A549 (cell line): ENCODE results near the gene ZBTB20. TPM values are rescaled to one million over a fixed set of nuclear protein-coding genes. Genes with fewer than 3 reads are reported as not detected.

Source experiments
- ATAC-seq, 2 experiments: fragments of 200-7000 bp in 1 of 2; fragments of >200 bp in 1 of 2; cut with Nextera tagmentation in 1 of 2; cut with Tn5 transposase in 1 of 2; 3 replicates each; pipeline versions ENCODE4 v1.8.0 to v1.9.1; 2018 to 2020; ENCODE audit warnings: mild to moderate bottlenecking in 1 of 2, moderate library complexity in 1 of 2
- CTCF ChIA-PET: fragments of 300-600 bp; sonication (Branson Sonifier 250); formaldehyde crosslinking; extraction: SDS; loops from one replicate; lab custom pipeline; 2021; ENCODE audit warnings: antibody characterized with exemption, inconsistent platforms; lab: Yijun Ruan, JAX
- POLR2A ChIA-PET: fragments of 350-600 bp; formaldehyde crosslinking; extraction: SDS; loops from one replicate; lab custom pipeline; 2021; ENCODE audit warnings: antibody characterized with exemption, inconsistent platforms; lab: Yijun Ruan, JAX
- DNase-seq, 2 experiments: peaks; one replicate each; pipeline versions ENCODE4 v3.0.0 to v3.0.0-alpha.2; 2011 to 2016; ENCODE audit warnings: low read depth in 1 of 2, low spot score in 1 of 2
- FAIRE-seq: peaks from 2 replicates; lab custom pipeline; 2011; peaks lifted over from hg19 to GRCh38; lab: Jason Lieb, UNC
- H3K27ac ChIP-seq, 2 experiments: fragments of >200 bp; sonication (Bioruptor Twin); formaldehyde crosslinking; 3 replicates each; pipeline ENCODE4 v1.5.1; 2016 to 2017
- H3K4me1 ChIP-seq: fragments of >200 bp; sonication (Bioruptor Twin); formaldehyde crosslinking; 3 replicates; pipeline ENCODE4 v1.6.1; 2016
- H3K4me2 ChIP-seq: fragments of >200 bp; sonication (Bioruptor Twin); formaldehyde crosslinking; 3 replicates; pipeline ENCODE4 v1.6.1; 2016
- H3K4me3 ChIP-seq: fragments of >200 bp; sonication (Bioruptor Twin); formaldehyde crosslinking; 3 replicates; pipeline ENCODE4 v1.5.1; 2016
- H3K9me3 ChIP-seq: fragments of >200 bp; sonication (Bioruptor Twin); formaldehyde crosslinking; 3 replicates; pipeline ENCODE4 v1.6.1; 2016
- BHLHE40 ChIP-seq: IDR thresholded peaks from 2 replicates; pipeline ENCODE4 v1.6.1; 2012; ENCODE audit warnings: low read depth, low read length, inconsistent platforms
- CBX2 ChIP-seq: fragments of 200-600 bp; sonication (generic); IDR thresholded peaks from 2 replicates; pipeline ENCODE4 v1.6.1; 2016; ENCODE audit warnings: low read depth, mild to moderate bottlenecking, borderline replicate concordance
- CEBPB ChIP-seq, 2 experiments: fragments of >200 bp in 1 of 2; sonication (Bioruptor Twin) in 1 of 2; formaldehyde crosslinking in 1 of 2; IDR thresholded peaks; 2 replicates each; pipeline ENCODE4 v1.6.1; 2012 to 2016
- CHD2 ChIP-seq: fragments of 150-350 bp; IDR thresholded peaks from 2 replicates; pipeline ENCODE4 v1.6.1; 2014; ENCODE audit warnings: low read length; ENCODE audit not compliant: partially characterized antibody
- EHF ChIP-seq: fragments of 250-450 bp; sonication (Bioruptor Pico); IDR thresholded peaks from 2 replicates; pipeline ENCODE4 v1.5.0; 2020; ENCODE audit warnings: mild to moderate bottlenecking
- EHMT2 ChIP-seq: fragments of 200-600 bp; sonication (generic); IDR thresholded peaks from 2 replicates; pipeline ENCODE4 v1.6.1; 2016; ENCODE audit warnings: antibody characterized with exemption, low read depth, mild to moderate bottlenecking, moderate library complexity
- ESRRA ChIP-seq: fragments of 150-350 bp; IDR thresholded peaks from 2 replicates; pipeline ENCODE4 v1.6.1; 2014; ENCODE audit warnings: mild to moderate bottlenecking, low read length, borderline replicate concordance
- FOSL2 ChIP-seq, 2 experiments: fragments of 450-650 bp in 1 of 2; fragments of >200 bp in 1 of 2; sonication (Bioruptor Twin) in 1 of 2; formaldehyde crosslinking; IDR thresholded peaks; 2 replicates each; pipeline versions ENCODE4 v1.5.0 to v1.6.1; 2016 to 2020; ENCODE audit warnings: mild to moderate bottlenecking in 1 of 2, moderate library complexity in 1 of 2
- FOXS1 ChIP-seq: fragments of 250-450 bp; sonication (Bioruptor Pico); IDR thresholded peaks from 2 replicates; pipeline ENCODE4 v1.5.0; 2020; ENCODE audit warnings: mild to moderate bottlenecking, moderate library complexity
- GATA3 ChIP-seq: IDR thresholded peaks from 2 replicates; pipeline ENCODE4 v1.6.1; 2012; ENCODE audit warnings: borderline replicate concordance
- HDAC2 ChIP-seq: fragments of 200-600 bp; sonication (generic); IDR thresholded peaks from 2 replicates; pipeline ENCODE4 v1.6.1; 2016
- HOXA7 ChIP-seq: fragments of 250-450 bp; sonication (Bioruptor Pico); IDR thresholded peaks from 2 replicates; pipeline ENCODE4 v1.5.0; 2020; ENCODE audit warnings: mild to moderate bottlenecking, moderate library complexity
- KDM1A ChIP-seq: fragments of 200-600 bp; sonication (generic); IDR thresholded peaks from 2 replicates; pipeline ENCODE4 v1.6.1; 2016; ENCODE audit warnings: low read depth, mild to moderate bottlenecking
- KDM5A ChIP-seq: fragments of 200-600 bp; sonication (generic); IDR thresholded peaks from 2 replicates; pipeline ENCODE4 v1.6.1; 2016; ENCODE audit warnings: antibody characterized with exemption, mild to moderate bottlenecking
- MAZ ChIP-seq: fragments of 150-350 bp; IDR thresholded peaks from 2 replicates; pipeline ENCODE4 v1.6.1; 2014; ENCODE audit warnings: antibody characterized with exemption, low read depth, low read length, borderline replicate concordance
- MYC ChIP-seq: IDR thresholded peaks from 2 replicates; pipeline ENCODE4 v1.6.1; 2012; ENCODE audit warnings: mild to moderate bottlenecking, inconsistent platforms, low read length, improper control_type of control experiment, borderline replicate concordance
- RARB ChIP-seq: fragments of 250-450 bp; sonication (Bioruptor Pico); IDR thresholded peaks from 2 replicates; pipeline ENCODE4 v1.8.0; 2021; ENCODE audit warnings: mild to moderate bottlenecking, moderate library complexity
- RCOR1 ChIP-seq: fragments of 150-350 bp; IDR thresholded peaks from 2 replicates; pipeline ENCODE4 v1.6.1; 2014; ENCODE audit warnings: antibody characterized with exemption, low read length, low read depth
- RNF2 ChIP-seq: fragments of 200-600 bp; sonication (generic); IDR thresholded peaks from 2 replicates; pipeline ENCODE4 v1.6.1; 2016; ENCODE audit warnings: low read depth, mild to moderate bottlenecking, antibody characterized with exemption, moderate library complexity, borderline replicate concordance
- SREBF2 ChIP-seq: fragments of 450-650 bp; IDR thresholded peaks from 2 replicates; pipeline ENCODE4 v1.6.1; 2014; ENCODE audit warnings: mild to moderate bottlenecking, moderate library complexity
- TFCP2L1 ChIP-seq: fragments of 250-450 bp; sonication (Bioruptor Pico); IDR thresholded peaks from 2 replicates; pipeline ENCODE4 v1.5.0; 2021; ENCODE audit warnings: mild to moderate bottlenecking
- ZFP36 ChIP-seq: fragments of 450-650 bp; IDR thresholded peaks from 2 replicates; pipeline ENCODE4 v1.6.1; 2014; ENCODE audit warnings: borderline replicate concordance; ENCODE audit not compliant: partially characterized antibody
- ZSCAN20 ChIP-seq: fragments of 250-450 bp; sonication (Bioruptor Pico); IDR thresholded peaks from 2 replicates; pipeline ENCODE4 v1.8.0; 2022; ENCODE audit warnings: mild to moderate bottlenecking, moderate library complexity
- WGBS: methylation state at CpG from one replicate; pipeline ENCODE4 v1.1.6; 2017; ENCODE audit errors: missing lambda C conversion rate; 5-methylcytosine and 5-hydroxymethylcytosine counted together
- polyA plus RNA-seq, 4 experiments: library from polyadenylated mRNA; depleted of rRNA in 3 of 4; stranded (reverse); fragments of >200 nt; fragmentation: RNase III in 1 of 4; extraction: RNeasy Plus Mini Kit Qiagen cat#74134 plus additional on column Dnase treatment in 1 of 4; gene quantifications; 2 replicates in 3 of 4; 3 replicates in 1 of 4; pipeline ENCODE4 v1.2.3, GENCODE V29; 2011 to 2017
- TF ChIP-seq, protein P1 (sequence below): IDR thresholded peaks from 2 replicates; pipeline ENCODE4 v1.6.1; 2012; ENCODE audit warnings: low read depth, borderline replicate concordance
- TF ChIP-seq, protein P2 (sequence below): IDR thresholded peaks from 2 replicates; pipeline ENCODE4 v1.6.1; 2012
- TF ChIP-seq, protein P3 (sequence below): fragments of 250-450 bp; sonication (Bioruptor Pico); IDR thresholded peaks from 2 replicates; pipeline ENCODE4 v1.5.0; 2021; ENCODE audit warnings: mild to moderate bottlenecking, moderate library complexity, borderline replicate concordance
- TF ChIP-seq, protein P4 (sequence below): fragments of >200 bp; sonication (Bioruptor Twin); formaldehyde crosslinking; IDR thresholded peaks from 3 replicates; pipeline ENCODE4 v1.5.1; 2016

The ZBTB20 gene
- polyA plus RNA-seq, 2 of the 4 experiments (the other 2 are of a cell fraction), result 0.85 to 5.0 TPM

DNA sequence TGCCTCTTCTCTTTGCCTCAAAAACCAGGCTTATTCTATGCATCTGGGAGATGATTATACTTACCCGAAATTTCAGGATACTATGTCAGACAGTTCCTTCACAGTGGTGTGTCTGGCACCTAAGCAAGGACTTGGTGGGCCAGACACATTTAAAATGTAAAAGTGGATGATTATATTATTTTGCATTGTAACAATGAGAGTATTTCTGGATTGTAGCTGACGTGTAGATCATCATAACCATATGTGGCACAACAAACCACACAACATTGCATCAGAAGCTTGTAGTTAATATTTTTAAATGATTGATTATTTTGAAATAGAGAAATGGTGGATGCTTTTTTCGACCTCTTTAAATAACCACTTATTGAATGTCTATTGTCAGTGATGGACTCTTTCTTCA is 744.2 kb downstream of the ZBTB20 start:
- H3K4me3 ChIP-seq, result no peak overlapping the region
- no peak for DNase-seq
- POLR2A ChIA-PET, result no interaction called here
- no peaks in the 10 kb centered on the region for H3K4me1 ChIP-seq
- no peak for FAIRE-seq
- TF ChIP-seq KDM5A (no peak), HOXA7 (CRISPR knock-in tag) (no peak), ESRRA (no peak), ZFP36 (no peak), EHMT2 (no peak), CBX2 (no peak), GATA3 (no peak), EHF (CRISPR knock-in tag) (no peak), RARB (CRISPR knock-in tag) (no peak), KDM1A (no peak), TFCP2L1 (no peak), FOXS1 (no peak), CHD2 (no peak), MAZ (no peak), MYC (no peak)
- TF ChIP-seq, protein P1, sequence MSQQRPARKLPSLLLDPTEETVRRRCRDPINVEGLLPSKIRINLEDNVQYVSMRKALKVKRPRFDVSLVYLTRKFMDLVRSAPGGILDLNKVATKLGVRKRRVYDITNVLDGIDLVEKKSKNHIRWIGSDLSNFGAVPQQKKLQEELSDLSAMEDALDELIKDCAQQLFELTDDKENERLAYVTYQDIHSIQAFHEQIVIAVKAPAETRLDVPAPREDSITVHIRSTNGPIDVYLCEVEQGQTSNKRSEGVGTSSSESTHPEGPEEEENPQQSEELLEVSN, result no peak
- TF ChIP-seq, protein P2, sequence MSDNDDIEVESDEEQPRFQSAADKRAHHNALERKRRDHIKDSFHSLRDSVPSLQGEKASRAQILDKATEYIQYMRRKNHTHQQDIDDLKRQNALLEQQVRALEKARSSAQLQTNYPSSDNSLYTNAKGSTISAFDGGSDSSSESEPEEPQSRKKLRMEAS, result no peak
- TF ChIP-seq, protein P3, sequence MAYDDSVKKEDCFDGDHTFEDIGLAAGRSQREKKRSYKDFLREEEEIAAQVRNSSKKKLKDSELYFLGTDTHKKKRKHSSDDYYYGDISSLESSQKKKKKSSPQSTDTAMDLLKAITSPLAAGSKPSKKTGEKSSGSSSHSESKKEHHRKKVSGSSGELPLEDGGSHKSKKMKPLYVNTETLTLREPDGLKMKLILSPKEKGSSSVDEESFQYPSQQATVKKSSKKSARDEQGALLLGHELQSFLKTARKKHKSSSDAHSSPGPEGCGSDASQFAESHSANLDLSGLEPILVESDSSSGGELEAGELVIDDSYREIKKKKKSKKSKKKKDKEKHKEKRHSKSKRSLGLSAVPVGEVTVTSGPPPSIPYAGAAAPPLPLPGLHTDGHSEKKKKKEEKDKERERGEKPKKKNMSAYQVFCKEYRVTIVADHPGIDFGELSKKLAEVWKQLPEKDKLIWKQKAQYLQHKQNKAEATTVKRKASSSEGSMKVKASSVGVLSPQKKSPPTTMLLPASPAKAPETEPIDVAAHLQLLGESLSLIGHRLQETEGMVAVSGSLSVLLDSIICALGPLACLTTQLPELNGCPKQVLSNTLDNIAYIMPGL, result no peak
- TF ChIP-seq, all 56 proteins: peak for 0
- CTCF ChIA-PET, result interaction anchor here (1.2 to 2.5 kb wide), 2 partner anchors 12 to 16 kb away, joined by 3 to 9 read pairs; no protein-coding TSS in a partner anchor
- no peak for ATAC-seq
- Histone ChIP-seq H3K9me3 (no peaks in the 10 kb centered on the region), H3K4me2 (no peak overlapping the region), H3K27ac (no peak overlapping the region)
- WGBS, result 81% methylated on average over 3 of the region's 3 CpGs

DNA sequence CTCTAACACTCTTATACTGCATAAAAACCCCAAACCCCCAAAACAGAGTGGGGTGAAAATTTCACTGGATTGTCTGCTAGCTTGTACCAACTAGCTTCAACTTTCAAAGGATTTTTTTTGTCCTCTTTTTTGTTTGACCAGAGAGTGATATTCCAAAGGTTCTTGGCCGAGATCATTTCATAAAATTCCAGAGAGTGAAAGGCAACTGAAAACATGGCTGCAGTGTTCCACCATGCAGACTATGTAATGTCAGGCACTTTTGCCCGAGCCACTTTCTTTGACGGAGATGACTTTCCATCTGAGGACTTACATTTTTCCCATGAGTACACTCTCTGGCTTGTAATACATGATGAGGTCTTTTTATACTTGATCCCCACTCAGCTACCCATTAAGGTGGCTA is 745.7 kb downstream of the ZBTB20 start:
- no peak overlapping the region for H3K27ac ChIP-seq

More for the DNA sequence above, 745.7 kb downstream of the ZBTB20 start:
- FAIRE-seq (no peak), ATAC-seq (no peak), DNase-seq (no peak)
- ChIA-PET POLR2A (no interaction called here), CTCF (interaction anchor here (1.2 to 9.8 kb wide), 5 partner anchors 9 to 18 kb away, joined by 3 to 61 read pairs (median 4); no protein-coding TSS in a partner anchor)
- H3K4me1 ChIP-seq, result no peaks in the 10 kb centered on the region
- TF ChIP-seq BHLHE40 (no peak), HDAC2 (no peak), SREBF2 (no peak), ZSCAN20 (CRISPR knock-in tag) (no peak), EHMT2 (no peak), CEBPB (IDR thresholded peaks at IDR 0.05) (no peak), RCOR1 (no peak), MYC (no peak), RNF2 (no peak), FOSL2 (IDR thresholded peaks at IDR 0.05) (no peak), FOSL2 (CRISPR knock-in tag; IDR thresholded peaks at IDR 0.05) (no peak)
- TF ChIP-seq, protein P1, result no peak
- TF ChIP-seq, protein P4, sequence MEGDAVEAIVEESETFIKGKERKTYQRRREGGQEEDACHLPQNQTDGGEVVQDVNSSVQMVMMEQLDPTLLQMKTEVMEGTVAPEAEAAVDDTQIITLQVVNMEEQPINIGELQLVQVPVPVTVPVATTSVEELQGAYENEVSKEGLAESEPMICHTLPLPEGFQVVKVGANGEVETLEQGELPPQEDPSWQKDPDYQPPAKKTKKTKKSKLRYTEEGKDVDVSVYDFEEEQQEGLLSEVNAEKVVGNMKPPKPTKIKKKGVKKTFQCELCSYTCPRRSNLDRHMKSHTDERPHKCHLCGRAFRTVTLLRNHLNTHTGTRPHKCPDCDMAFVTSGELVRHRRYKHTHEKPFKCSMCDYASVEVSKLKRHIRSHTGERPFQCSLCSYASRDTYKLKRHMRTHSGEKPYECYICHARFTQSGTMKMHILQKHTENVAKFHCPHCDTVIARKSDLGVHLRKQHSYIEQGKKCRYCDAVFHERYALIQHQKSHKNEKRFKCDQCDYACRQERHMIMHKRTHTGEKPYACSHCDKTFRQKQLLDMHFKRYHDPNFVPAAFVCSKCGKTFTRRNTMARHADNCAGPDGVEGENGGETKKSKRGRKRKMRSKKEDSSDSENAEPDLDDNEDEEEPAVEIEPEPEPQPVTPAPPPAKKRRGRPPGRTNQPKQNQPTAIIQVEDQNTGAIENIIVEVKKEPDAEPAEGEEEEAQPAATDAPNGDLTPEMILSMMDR, result no peak
- no peak overlapping the region for H3K4me2 ChIP-seq
- 97% methylated on average over 3 of the region's 3 CpGs for WGBS
- H3K4me3 ChIP-seq, result no peak overlapping the region
- H3K9me3 ChIP-seq, result no peaks in the 10 kb centered on the region
